H1 (cell line): ENCODE data around the gene CPTP. TPM values are rescaled to one million over a fixed set of nuclear protein-coding genes. Genes with fewer than 3 reads are reported as not detected.
A peak's percentile ranks its signal among the peaks of the same experiment; 100 is the strongest.

Experiments
- ASH2L ChIP-seq: fragments of 200-600, 300-600 bp; sonication (generic); IDR thresholded peaks from one replicate; pipeline ENCODE4 v1.7.1; 2017; ENCODE audit warnings: low read length
- BRCA1 ChIP-seq: IDR thresholded peaks from 2 replicates; pipeline ENCODE4 v1.6.1; 2012; ENCODE audit warnings: low read depth, low read length, improper control_type of control experiment
- CHD1 ChIP-seq: IDR thresholded peaks from 2 replicates; pipeline ENCODE4 v1.6.1; 2012; ENCODE audit warnings: low read depth, low read length, improper control_type of control experiment
- EZH2 ChIP-seq: fragments of 200-600 bp; sonication (generic); IDR thresholded peaks from 2 replicates; pipeline ENCODE4 v1.7.1; 2012; ENCODE audit warnings: low read depth, mild to moderate bottlenecking, moderate library complexity, low read length, inconsistent platforms; ENCODE audit not compliant: severe bottlenecking
- GABPA ChIP-seq: IDR thresholded peaks from 2 replicates; pipeline ENCODE4 v1.6.1; 2011; ENCODE audit warnings: mild to moderate bottlenecking, low read length, moderate library complexity, borderline replicate concordance; ENCODE audit not compliant: insufficient read depth
- GTF2F1 ChIP-seq: IDR thresholded peaks from 2 replicates; pipeline ENCODE4 v1.6.1; 2012; ENCODE audit warnings: low read depth, low read length, improper control_type of control experiment, borderline replicate concordance
- HDAC6 ChIP-seq: IDR thresholded peaks from one replicate; pipeline ENCODE4 v1.7.1; 2012; ENCODE audit warnings: low read depth, mild to moderate bottlenecking, inconsistent platforms, low read length, moderate library complexity
- JUND ChIP-seq: IDR thresholded peaks from 2 replicates; pipeline ENCODE4 v1.6.1; 2011; ENCODE audit warnings: mild to moderate bottlenecking, improper control_type of control experiment, low read length
- KDM4A ChIP-seq: IDR thresholded peaks from one replicate; pipeline ENCODE4 v1.7.1; 2012; ENCODE audit warnings: low read depth, mild to moderate bottlenecking, moderate library complexity, low read length, inconsistent platforms; ENCODE audit not compliant: severe bottlenecking
- PHF8 ChIP-seq: fragments of 200-600 bp; sonication (generic); conservative IDR thresholded peaks from 2 replicates; pipeline ENCODE4 v1.7.1; 2012; ENCODE audit warnings: low read depth, mild to moderate bottlenecking, inconsistent platforms, low read length, moderate library complexity
- POLR2A ChIP-seq, 2 experiments: IDR thresholded peaks; 1 replicate in 1 of 2; 2 replicates in 1 of 2; pipeline ENCODE4 v1.6.1; 2011; ENCODE audit warnings: low read depth in 2 of 2, low read length in 2 of 2, mild to moderate bottlenecking in 2 of 2; ENCODE audit errors: control extremely low read depth in 1 of 2
- RAD21 ChIP-seq, 2 experiments: IDR thresholded peaks in 1 of 2; conservative IDR thresholded peaks in 1 of 2; 2 replicates each; pipeline ENCODE4 v1.6.1; 2011; ENCODE audit warnings: low read depth in 2 of 2, low read length in 2 of 2, improper control_type of control experiment in 1 of 2, inconsistent platforms in 1 of 2, mild to moderate bottlenecking in 1 of 2, moderate library complexity in 1 of 2
- RBBP5 ChIP-seq: IDR thresholded peaks from 2 replicates; pipeline ENCODE4 v1.7.1; 2012; ENCODE audit warnings: low read depth, mild to moderate bottlenecking, inconsistent platforms, low read length, moderate library complexity, borderline replicate concordance
- RFX5 ChIP-seq: IDR thresholded peaks from 2 replicates; pipeline ENCODE4 v1.6.1; 2011; ENCODE audit warnings: low read depth, low read length, improper control_type of control experiment, borderline replicate concordance
- RNF2 ChIP-seq: fragments of 200-900, 300-1000 bp; sonication (generic); IDR thresholded peaks from 2 replicates; pipeline ENCODE4 v1.7.1; 2016; ENCODE audit warnings: borderline replicate concordance, low read depth, mild to moderate bottlenecking, antibody characterized with exemption, low read length; ENCODE audit not compliant: poor library complexity, severe bottlenecking; ENCODE audit errors: missing control alignments
- SIX5 ChIP-seq: IDR thresholded peaks from 2 replicates; pipeline ENCODE4 v1.6.1; 2011; ENCODE audit warnings: mild to moderate bottlenecking, low read depth, low read length
- SUZ12 ChIP-seq: fragments of 200-600 bp; sonication (generic); IDR thresholded peaks from 2 replicates; pipeline ENCODE4 v1.6.1; 2012; ENCODE audit warnings: mild to moderate bottlenecking, inconsistent platforms, low read length, moderate library complexity, mixed read lengths
- TAF1 ChIP-seq: IDR thresholded peaks from 2 replicates; pipeline ENCODE4 v1.6.1; 2011; ENCODE audit warnings: mild to moderate bottlenecking, low read depth, low read length
- TEAD4 ChIP-seq: IDR thresholded peaks from 2 replicates; pipeline ENCODE4 v1.6.1; 2012; ENCODE audit warnings: low read depth, low read length, inconsistent platforms, mixed read lengths
- YY1 ChIP-seq: IDR thresholded peaks from 2 replicates; pipeline ENCODE4 v1.6.1; 2011; ENCODE audit warnings: low read depth, mild to moderate bottlenecking, low read length
- ZNF274 ChIP-seq: IDR thresholded peaks from 2 replicates; pipeline ENCODE4 v1.7.0; 2012; ENCODE audit warnings: low read length, borderline replicate concordance; ENCODE audit errors: extremely low read depth
- polyA plus RNA-seq, 7 experiments: library from polyadenylated mRNA; depleted of rRNA in 3 of 7; stranded (reverse) in 5 of 7; unstranded in 2 of 7; fragments of >200 nt in 5 of 7; fragments of 200-250 nt in 2 of 7; gene quantifications; 1 replicate in 5 of 7; 2 replicates in 1 of 7; 4 replicates in 1 of 7; pipeline versions ENCODE4 v1.2.1 to v1.2.3, GENCODE V29; 2011 to 2013; ENCODE audit warnings: missing spikeins in 2 of 7, mixed read lengths in 2 of 7
- total RNA-seq: library from RNA; stranded (reverse); fragmentation: NEBNext Ultra II Directional; extraction: Animal tissue kit (Norgen Biotek cat#: 25700); gene quantifications from 2 replicates; pipeline ENCODE4 v1.2.1, GENCODE V29; 2021
- TF ChIP-seq, protein P1 (sequence below), 3 experiments: IDR thresholded peaks; 1 replicate in 2 of 3; 2 replicates in 1 of 3; pipeline versions ENCODE4 v1.5.1 to v1.6.1; 2011; ENCODE audit warnings: low read length in 3 of 3, mild to moderate bottlenecking in 3 of 3, inconsistent platforms in 2 of 3, low read depth in 1 of 3, moderate library complexity in 1 of 3; ENCODE audit not compliant: insufficient read depth in 1 of 3; ENCODE audit errors: control extremely low read depth in 1 of 3

CPTP gene
- total and polyA plus RNA-seq, 2 of the 8 experiments (the other 6 are each of a cell fraction or from before 2014, with no cell fraction given), result 8.1 to 10.6 TPM

DNA sequence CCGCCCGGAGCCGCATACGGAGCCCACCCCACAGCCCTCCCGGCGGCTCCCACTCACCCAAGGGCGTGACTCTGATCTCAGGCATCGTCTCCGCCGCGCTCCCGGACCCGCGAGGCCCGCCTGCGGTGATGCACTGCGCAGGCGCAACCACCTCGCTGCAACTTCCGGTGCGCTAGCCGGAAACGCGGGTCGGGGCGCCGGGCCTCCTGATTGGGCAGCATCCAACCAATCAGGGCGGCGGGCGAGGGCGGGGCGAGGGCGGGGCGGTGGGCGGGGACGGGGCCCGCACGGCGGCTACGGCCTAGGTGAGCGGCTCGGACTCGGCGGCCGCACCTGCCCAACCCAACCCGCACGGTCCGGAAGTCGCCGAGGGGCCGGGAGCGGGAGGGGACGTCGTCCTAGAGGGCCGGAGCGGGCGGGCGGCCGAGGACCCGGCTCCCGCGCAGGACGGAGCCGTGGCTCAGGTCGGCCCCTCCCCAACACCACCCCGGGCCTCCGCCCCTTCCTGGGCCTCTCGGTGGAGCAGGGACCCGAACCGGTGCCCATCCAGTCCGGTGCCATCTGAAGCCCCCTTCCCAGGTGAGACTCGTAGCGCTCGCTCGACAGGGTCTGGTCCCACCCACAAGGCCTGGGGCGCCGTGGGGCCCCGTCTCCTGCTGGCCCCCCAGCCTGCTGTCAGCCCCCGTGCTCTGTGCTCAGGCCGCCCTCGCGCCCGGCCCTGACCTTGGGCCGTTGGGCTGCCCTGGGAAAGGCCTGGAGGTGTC, at the start of gene CPTP, which contains the start of gene INTS11 (continued):
- TF ChIP-seq TAF1, result peak; percentile 64; the same call in 1 of the 2 replicates
- TF ChIP-seq CHD1, result no peak
- no peak for TF ChIP-seq GTF2F1
- no peak for TF ChIP-seq YY1
- TF ChIP-seq SUZ12, result no peak
- TF ChIP-seq RAD21 (IDR thresholded peaks at IDR 0.05 in 1 of 2, conservative IDR thresholded peaks at IDR 0.05 in 1 of 2; ENCODE audit: low read depth in 2 of 2, low read length in 2 of 2), result no peak
- TF ChIP-seq RNF2, result no peak
- no peak for TF ChIP-seq SIX5
- TF ChIP-seq POLR2A (IDR thresholded peaks at IDR 0.05; ENCODE audit: control extremely low read depth in 1 of 2, low read depth in 2 of 2, low read length in 2 of 2), result peak in 1 of 2 experiments; percentile 74; a peak in 2 of 3 replicates
- TF ChIP-seq KDM4A, result peak; percentile 87
- TF ChIP-seq TEAD4, result no peak
- TF ChIP-seq ZNF274, result no peak
- TF ChIP-seq PHF8, result peak; percentile 75
- peak; percentile 46 for TF ChIP-seq ASH2L
- peak; percentile 87 for TF ChIP-seq GABPA
- TF ChIP-seq EZH2, result no peak
- TF ChIP-seq, protein P1, sequence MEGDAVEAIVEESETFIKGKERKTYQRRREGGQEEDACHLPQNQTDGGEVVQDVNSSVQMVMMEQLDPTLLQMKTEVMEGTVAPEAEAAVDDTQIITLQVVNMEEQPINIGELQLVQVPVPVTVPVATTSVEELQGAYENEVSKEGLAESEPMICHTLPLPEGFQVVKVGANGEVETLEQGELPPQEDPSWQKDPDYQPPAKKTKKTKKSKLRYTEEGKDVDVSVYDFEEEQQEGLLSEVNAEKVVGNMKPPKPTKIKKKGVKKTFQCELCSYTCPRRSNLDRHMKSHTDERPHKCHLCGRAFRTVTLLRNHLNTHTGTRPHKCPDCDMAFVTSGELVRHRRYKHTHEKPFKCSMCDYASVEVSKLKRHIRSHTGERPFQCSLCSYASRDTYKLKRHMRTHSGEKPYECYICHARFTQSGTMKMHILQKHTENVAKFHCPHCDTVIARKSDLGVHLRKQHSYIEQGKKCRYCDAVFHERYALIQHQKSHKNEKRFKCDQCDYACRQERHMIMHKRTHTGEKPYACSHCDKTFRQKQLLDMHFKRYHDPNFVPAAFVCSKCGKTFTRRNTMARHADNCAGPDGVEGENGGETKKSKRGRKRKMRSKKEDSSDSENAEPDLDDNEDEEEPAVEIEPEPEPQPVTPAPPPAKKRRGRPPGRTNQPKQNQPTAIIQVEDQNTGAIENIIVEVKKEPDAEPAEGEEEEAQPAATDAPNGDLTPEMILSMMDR (IDR thresholded peaks at IDR 0.05; ENCODE audit: control extremely low read depth in 1 of 3, insufficient read depth in 1 of 3, low read depth in 1 of 3, low read length in 3 of 3), result no peak
- TF ChIP-seq RFX5, result no peak
- no peak for TF ChIP-seq BRCA1
- TF ChIP-seq JUND, result no peak
- TF ChIP-seq RBBP5, result 0 out of 2 replicates have a peak, but pooled peaks have one; percentile 52
- TF ChIP-seq HDAC6, result no peak
